DMS53 treated with DMSO at 0.1 percent for 48 hours (cell line): ENCODE measurements around the gene ITPK1.
"Not testable (repeated sequence)": the region's sequence is repeated elsewhere in the genome, so short reads cannot be mapped to it uniquely, and the experiment has no call there.

Source experiments
- DNase-seq: peaks from one replicate; lab custom pipeline; 2025; ENCODE audit not compliant: unreplicated experiment; lab: John Stamatoyannopoulos, UW

The ITPK1 gene

DNA sequence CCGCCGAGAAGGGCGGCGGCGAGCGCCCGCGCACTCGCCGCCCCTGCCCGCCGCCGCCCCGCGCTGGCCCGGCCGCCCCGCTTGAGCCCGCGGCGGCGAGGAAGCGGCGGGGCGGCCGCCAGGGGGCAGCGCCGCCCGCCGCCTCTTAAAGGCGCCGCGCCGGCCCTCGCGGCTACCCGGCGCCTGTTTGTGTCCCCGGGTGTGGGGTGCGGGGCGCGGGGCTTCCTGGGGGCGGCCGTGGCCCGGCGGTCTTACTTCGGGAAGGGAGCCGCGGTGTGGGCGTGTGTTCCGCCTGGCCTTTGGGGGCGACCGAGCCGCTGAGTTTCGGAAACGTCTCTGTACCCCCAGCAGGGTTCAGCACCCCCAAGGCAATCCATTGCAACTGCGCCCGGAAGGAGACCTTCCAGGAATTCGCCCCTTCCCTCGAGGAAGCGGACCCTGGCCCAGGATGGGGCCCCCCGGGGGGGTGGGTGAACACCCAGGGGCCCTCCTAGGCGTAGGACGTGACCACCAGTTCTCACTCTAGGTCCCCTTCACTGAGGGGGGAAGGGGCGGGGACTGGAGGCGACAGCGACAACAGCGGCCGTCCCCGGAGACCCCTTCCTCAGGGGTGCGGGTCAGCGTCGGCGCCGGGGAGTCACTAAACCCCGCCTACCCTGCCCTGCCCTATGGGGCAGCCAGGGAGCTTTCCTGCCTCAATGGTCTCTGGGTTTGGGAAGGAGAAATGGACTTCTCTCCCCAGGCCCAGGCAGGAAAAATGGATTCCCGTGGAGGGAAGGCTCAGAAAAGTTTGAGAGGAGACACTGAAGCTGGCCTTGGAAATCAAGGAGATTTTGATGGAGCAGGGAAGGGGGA is at the start of gene ITPK1:
TSS of gene ITPK1 (minus strand) at position 105 of the 855 bp plus-strand sequence. CDS start 762 bp downstream, outside the sequence.
- peak; percentile 16 for DNase-seq

DNA sequence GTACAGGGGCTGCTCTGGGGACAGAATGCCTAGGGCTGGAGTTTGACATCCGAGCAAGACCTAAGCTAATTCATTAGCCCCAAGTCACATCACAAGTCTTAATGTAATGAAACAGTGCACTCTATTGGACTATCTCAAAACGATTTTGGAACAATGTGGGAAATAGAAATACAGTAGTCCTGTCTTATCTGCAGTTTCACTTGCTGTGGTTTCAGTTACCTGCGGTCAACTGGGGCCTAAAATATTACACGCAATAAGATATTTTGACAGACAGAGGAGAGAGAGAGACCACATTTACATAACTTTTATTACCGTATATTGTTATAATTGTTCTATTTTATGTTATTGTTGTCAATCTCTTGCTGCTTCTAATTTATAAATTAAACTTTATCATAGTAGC is 47.8 kb upstream of the ITPK1 start:
- DNase-seq = no peak

DNA sequence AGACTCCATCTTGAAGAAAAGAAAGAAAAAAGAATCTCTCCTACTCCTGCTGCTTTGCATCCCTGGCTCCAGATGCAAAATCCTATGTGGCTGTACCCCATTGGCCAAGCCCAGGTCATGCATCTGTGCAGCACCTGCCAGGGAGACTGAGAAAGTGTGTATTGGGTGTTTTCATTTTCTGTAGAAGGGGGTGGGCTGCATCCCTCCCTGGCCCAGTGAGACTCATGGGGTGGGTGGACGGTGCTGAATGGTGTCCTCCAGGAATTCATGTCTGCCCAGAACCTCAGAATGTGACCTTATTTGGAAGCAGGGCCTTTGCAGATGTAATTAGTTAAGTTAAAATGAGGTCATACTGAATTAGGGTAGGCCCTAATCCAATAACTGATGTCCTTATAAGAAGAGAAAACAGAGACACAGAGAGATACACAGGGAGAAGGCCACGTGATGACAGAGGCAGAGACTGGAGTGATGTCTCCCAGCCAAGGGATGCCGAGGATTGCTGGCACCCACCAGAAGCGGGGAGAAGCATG is 45.8 kb upstream of the ITPK1 start:
- DNase-seq = no peak

DNA sequence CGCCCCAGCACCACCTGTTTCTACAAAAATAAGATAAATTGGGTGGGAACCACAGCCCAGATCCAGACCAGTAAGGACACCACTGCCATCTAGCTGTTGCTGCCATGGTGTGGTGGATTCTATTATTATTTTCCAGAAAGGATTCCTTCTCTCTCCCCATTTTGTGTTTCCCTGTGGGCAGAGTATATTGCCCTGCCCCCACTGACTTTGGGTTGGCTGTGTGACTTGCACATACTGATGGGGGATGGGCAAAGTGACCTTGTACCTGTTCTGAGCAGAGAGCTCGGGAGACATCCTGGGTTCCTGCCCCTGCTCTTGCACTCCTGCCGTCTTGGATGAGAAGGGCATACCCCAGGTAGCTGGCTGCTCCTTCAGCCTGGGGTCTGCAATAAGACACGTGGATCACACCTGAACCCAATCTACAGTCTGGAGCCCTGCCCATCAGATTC is 44.7 kb upstream of the ITPK1 start:
- no peak for DNase-seq

DNA sequence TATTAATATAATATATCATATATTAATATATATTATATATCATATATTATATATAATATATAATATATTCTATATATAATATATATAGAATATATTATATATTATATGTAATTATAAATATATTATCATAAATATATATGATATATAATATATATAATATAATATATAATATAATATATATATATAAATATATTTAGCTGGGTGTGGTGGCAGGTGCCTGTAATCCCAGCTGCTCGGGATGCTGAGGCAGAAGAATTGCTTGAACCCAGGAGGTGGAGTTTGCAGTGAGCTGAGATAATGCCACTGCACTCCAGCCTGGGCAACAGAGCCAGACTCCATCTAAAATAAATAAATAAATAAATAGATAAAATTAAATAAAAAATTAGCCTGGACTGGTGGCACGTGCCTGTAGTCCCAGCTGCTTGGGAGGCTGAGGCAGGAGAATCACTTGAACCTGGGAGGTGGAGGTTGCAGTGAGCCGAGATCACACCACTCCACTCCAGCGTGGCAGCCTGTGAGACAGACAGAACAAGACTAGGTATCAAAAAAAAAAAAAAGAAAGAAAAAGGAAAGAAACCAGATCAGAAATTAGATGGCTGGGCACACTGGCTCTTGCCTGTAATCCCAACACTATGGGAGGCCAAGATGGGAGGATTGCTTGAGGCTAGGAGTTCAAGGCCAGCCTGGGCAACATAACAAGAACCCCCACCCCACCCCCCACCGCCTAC is 44.1 kb upstream of the ITPK1 start:
- not testable (repeated sequence) for DNase-seq

DNA sequence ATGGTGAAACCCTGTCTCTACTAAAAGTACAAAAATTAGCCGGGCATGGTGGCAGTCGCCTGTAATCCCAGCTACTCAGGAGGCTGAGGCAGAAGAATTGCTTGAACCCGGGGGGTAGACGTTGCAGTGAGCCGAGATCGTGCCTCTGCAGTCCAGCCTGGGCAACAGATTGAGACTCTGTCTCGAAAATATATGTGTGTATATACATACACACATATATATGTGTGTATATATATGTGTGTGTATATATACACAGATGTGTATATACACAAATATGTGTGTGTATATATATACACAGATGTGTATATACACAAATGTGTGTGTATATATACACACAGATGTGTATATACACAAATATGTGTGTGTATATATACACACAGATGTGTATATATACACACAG is 42.6 kb upstream of the ITPK1 start:
- not testable (repeated sequence) for DNase-seq

DNA sequence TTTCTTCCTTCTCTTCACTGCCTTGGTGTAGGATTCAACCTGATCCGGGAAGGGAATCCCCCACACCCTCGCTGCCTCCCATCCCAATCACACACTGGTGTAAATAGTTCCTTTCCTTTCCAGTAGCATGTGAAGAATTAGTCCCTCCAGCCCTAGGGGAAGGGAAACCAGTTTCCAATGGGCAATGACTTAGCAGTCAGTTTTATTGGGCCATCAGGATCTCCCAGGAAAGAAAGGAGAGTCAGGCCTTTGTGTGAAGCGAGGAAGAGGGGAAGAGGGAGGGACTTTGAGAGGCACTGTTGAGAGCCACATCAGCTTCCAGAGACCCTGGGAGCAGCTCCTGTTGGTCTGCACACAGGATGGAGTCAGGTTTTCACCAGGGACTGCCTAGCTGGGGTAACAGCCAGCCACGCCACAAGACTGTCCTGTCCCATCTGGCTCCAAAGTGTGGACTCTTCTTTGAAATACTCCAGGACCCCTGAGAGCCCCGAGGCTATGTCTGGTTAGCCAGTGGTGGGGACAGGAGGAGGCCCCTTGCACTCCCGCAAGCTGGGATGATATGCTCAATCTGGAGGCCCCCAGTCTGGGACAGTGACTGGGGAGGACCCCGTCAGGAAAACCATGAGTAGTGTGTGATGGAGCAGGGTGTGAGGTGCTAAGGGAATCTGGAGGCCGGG is 41.1 kb upstream of the ITPK1 start:
- DNase-seq = no peak

DNA sequence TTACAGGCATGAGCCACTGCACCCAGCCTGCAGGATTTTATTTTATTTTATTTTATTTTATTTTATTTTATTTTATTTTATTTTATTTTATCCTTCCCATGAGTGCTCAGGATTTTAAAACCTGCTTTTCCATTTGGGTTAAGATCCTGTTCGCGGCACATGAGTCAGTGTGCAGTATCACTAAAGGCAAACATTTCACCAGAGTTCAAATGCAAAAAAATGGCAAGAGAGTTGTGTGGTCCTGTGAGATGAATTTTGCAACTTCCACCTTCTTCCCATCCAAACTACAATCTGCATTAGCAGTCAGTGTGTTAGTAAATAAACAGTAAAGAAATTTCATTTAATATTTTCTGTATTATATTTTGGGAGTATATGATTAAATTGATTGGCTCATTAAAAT is 39.9 kb upstream of the ITPK1 start:
- no peak for DNase-seq

DNA sequence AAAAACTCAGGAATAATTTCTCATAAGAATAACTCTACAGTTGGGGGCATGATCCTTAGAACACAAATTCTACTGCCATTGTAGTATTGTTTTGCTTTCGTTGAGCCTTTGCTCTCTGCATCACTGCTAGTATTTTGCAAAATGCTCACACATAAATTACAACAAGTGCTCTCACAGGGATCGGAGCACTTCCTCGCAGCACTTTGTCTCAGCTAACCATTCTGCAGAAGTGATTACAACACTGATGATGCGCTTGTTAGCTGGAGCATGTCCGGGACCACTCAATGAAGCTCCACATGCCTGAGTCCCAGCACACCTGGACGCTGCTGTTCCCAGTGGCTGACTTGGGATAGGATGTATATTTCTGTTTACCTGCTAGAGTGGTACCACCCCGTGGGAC is 37.4 kb upstream of the ITPK1 start:
- DNase-seq = no peak

DNA sequence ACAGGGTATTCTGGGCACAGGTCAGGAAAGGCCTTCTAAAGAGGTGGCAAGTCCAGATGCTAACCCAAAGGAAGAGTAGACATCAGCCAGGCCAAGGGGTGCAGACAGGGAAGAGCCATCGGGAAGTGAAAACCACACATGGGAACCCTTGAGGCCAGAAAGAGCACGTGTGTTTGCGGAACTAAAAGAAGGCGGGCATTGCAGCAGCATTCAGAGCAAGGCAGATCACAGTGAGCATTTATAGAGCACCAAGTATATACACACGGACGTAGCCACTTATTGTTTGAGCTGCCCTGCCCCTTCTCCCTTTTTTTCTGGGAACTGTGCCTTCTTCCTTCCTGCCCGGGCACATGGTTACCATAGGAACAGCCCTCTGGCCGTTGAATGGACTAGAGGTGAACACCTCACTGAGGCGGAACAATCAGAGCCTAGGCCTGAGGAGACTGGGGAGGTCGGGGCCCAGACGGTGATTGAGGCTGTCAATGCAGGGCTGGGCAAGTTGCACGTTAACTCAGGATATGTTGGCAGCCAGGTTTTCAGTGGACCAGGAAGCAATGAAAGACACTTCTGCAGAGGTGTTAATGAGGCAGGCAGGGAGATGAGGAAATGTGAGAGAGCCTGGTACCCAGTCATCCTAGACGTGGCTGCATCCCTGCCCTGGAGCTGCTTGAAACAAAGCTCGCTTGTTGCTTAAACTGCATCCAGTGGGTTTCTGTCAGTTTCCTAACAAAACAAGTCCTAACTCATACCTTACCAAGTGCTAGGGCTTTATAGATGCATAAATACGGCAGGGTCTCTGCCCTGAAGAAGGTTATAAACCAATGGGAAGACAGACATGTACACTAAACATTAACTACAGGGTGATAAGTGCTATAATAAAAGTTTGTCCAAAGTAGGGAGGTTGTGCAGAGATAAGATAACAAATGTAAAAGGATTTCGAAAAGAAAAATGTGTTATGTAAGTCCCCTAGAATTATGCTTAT is 34.8 kb upstream of the ITPK1 start:
- peak; percentile 57 for DNase-seq

DNA sequence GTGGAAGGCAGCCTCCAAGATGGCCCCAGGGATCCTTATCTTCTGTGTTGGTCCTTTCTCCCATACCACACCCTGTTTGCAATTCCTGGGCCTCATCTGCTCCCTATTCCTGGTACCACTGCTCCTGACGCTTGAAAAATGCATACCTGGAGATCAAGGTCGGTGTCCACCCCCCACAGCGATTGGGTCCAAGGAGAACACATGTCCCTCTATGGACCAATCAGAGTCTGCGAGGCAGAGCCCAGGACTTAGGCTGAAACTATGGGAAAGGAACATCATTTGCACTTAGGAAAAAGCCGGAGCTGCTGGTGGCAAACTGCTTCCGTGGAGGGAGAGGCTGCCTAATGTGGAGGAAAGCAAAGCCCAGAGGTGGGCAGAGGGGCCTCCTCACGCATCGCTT is 33.3 kb upstream of the ITPK1 start:
- DNase-seq = no peak

DNA sequence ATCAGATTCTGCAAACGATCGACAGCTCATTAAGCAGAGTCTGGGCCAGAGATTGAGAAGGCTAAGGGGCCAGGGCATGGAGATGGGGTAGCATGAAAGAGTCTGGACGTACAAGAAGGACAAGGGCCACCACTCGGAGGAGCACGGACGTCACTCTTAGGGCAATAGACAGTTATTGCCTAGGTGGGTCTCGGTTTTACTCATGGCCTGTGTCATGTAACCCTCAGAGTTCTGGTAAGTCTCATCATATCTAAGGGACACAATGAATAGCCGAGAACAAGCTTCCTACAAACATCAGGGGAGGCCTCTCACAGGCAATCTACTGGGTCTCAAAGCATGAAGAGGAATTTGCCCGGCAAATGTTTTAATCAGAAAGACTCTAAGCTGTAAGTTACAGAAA is 30.4 kb upstream of the ITPK1 start:
- DNase-seq = no peak

DNA sequence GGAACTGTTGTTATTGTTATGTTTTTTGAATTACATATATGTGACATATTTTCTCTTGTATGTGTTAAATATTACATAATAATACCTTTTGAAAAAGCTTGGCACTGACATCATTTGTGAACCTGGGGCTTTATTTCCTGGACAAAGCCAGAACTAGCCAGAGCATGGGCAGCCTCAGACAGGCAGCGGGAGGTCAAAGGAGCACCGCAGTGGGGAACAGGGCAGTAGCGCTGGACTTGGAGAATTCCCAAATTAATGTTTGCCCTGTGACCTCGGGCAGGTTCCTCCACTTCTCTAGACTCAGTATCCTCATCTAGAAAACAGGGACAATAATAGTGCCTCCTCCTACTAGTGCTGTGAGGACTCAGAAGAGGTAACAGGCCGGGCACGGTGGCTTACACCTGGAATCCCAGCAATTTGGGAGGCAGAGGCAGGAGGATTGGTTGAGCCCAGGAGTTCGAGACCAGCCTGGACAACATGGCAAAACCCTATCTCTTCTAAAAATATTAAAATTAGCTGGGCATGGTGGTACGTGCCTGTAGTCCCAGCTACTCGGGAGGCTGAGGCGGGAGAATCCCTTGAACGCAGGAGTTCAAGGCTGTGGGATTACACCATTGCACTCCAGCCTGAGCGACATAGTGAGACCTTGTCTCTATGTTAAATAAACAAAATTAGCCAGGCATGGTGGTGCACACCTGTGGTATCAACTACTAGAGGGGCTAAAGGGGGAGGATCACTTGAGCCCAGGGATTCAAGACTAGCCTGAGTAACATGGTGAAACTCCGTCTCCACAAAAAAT is 27.3 kb upstream of the ITPK1 start:
- no peak for DNase-seq

DNA sequence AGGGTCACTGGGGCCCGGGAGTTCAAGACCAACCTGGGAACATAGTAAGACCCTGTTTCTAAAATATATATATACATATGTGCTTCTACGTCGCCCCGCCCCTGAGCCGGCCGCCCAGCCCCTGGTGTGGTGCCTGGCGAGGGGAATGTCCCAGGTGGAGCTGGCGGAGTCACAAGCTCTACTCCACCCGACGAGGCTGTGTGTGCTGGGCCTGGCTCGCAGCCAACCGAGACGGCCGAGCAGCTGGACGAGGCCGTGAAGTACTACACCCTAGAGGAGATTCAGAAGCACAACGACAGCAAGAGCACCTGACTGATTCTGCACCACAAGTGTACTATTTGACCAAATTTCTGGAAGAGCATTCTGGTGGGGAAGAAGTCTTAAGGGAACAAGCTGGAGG is 22.1 kb upstream of the ITPK1 start:
- peak; percentile 25 for DNase-seq

DNA sequence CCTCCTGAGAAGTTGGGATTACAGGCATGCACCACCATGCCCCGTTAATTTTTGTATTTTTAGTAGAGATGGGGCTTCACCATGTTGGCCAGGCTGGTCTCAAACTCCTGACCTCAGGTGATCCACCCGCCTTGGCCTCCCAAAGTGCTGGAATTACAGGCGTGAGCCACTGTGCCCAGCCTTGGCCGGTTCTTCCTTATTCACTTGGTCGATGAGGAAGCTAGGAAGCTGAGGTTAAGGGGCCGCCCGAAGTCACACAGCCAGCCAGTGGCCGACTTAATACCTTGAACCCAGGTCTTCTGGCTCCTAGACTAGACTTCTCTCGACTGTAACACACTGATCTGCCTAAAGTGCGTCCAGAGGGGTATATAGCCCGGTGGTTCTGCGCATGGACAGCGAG is 20.8 kb upstream of the ITPK1 start:
- not testable (repeated sequence) for DNase-seq

DNA sequence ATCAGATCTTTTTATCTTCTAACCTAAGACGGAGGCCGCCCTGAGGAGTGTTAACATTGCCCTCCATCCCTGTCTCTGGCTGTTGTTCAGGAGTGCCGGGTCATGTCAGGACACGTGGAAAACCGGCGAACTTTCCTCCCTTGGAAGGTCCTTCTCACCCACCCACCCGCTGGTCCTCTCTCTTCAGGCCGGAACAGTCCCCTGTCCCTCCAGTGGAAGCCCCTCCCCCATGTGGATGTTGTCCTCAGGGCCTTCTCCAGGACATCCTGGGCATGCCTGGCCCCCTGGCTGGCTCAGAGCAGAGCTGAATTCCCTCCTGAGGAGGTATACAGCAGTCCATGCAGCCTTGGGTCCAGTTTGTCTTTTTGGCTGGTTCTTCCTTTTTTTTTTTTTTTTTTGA is 20.3 kb upstream of the ITPK1 start:
- no peak for DNase-seq

DNA sequence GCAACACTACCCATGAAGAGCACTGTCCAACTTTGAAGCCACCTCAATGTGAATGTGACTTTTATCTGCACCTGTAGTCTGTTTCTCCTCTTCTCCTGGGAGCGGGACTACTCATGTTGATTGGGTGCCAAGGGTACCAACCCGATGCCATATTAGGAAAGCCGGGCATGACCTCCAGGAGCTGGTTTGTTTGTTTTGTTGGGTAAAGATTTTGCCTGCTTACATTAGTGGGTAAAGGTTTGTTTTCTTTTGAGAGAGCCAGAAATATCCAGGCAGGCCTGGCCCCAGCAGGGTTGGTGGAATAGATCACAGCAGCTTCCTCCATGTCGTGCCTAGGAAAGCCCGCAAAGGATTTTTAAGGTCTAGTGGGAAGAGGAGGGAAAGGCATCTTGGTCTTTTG is 19.7 kb upstream of the ITPK1 start:
- DNase-seq = peak; percentile 7

DNA sequence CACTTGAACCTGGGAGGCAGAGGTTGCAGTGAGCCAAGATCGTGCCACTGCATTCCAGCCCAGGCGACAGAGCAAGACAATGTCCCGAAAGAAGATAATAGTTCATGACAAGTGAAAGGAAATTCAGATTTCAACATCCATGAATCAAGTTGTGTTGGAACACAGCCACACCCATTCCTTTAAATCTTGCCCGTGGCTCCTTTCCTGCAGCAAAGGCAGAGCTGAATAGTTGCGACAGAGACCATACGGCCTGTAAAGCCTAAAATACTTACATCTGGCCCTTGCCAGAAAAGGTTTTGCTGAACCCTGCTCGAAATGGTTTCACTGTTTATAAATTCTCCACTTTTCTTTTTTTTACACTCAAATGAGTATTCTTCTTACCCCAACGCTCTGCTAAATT is 17.7 kb upstream of the ITPK1 start:
- DNase-seq = no peak

DNA sequence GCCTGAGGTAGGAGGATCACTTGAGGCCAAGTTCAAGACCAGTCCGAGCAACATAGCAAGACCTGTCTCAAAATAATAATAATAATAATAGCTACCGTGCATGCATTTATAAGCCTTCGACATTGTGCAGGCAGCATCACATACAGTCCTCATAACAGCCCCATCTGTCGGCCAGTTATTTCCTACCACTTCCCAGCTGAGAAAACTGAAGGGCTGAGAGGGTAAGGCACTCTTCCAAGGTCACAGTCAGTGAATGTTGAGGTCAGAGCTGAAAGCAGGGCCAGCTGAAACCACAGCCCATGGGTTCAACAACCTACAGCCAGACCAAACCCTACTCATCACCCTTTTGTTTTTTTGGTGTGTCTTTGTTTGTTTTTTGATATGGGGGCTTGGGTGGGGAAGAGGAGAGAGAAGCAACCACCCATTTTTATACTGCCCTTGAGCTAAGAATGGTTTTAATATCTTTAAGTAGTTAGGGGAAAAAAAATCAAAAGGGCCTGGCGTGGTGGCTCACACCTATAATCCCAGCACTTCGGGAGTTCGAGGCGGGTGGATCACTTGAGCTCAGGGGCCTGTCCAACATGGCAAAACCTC is 16.8 kb upstream of the ITPK1 start:
- peak; percentile 5 for DNase-seq
